Natural killer cell treated with Interleukin-12 subunit alpha and Interleukin-12 subunit beta and Interleukin-15 and Interleukin-18, amount 100 ng/mL, for 72 hours (primary cell): ENCODE results near the gene TTC16. TPM values are rescaled to one million over a fixed set of nuclear protein-coding genes. Genes with fewer than 3 reads are reported as not detected.
A peak's percentile ranks its signal among the peaks of the same experiment; 100 is the strongest.

ENCODE experiments used
- ATAC-seq, 2 donors: fragments of 150-1000 bp; cut with Tn5 transposase in 1 of 2; sonication (Bioruptor Pico), chemical (Tn5 transposase) in 1 of 2; 2 replicates each; pipeline ENCODE4 v1.10.0; 2021
- DNase-seq: peaks from one replicate; pipeline ENCODE4 v3.0.0; 2022; ENCODE audit warnings: low spot score
- H3K27ac Mint-ChIP-seq, 2 donors: 1 replicate in 1 of 2; 2 replicates in 1 of 2; pipeline ENCODE4 v1.8.0; 2022; ENCODE audit warnings: mixed read lengths in 2 of 2, mild to moderate bottlenecking in 1 of 2, moderate library complexity in 1 of 2
- H3K27me3 Mint-ChIP-seq, 2 donors: 1 replicate in 1 of 2; 2 replicates in 1 of 2; pipeline ENCODE4 v1.8.0; 2022; ENCODE audit warnings: mixed read lengths in 2 of 2
- H3K36me3 Mint-ChIP-seq: one replicate; pipeline ENCODE4 v1.8.0; 2022; ENCODE audit warnings: mixed read lengths
- H3K4me1 Mint-ChIP-seq, 2 donors: 1 replicate in 1 of 2; 2 replicates in 1 of 2; pipeline ENCODE4 v1.8.0; 2022; ENCODE audit warnings: low read depth in 2 of 2, mixed read lengths in 2 of 2, mild to moderate bottlenecking in 1 of 2
- H3K4me3 Mint-ChIP-seq: one replicate; pipeline ENCODE4 v1.8.0; 2022; ENCODE audit warnings: mixed read lengths
- H3K9me3 Mint-ChIP-seq: 2 replicates; pipeline ENCODE4 v1.8.0; 2022; ENCODE audit warnings: mixed read lengths
- total RNA-seq, 2 donors: library from RNA; stranded (reverse); gene quantifications; one replicate each; pipeline ENCODE4 v1.2.3, GENCODE V29; 2022

TTC16 gene
- total RNA-seq = 1 to 10 TPM; 3.8 to 8.1 TPM

- no peaks in the 10 kb centered on the region for H3K36me3 Mint-ChIP-seq
These were observed at the start of gene TTC16, which contains the start of gene PTRH1 for GRCh38 chr9:127715470-127716337. TSS of gene TTC16 (plus strand) at chr9:127716079. CDS start at chr9:127716146, 67 bp downstream. TSS of gene PTRH1 (minus strand) at chr9:127715663. CDS start at chr9:127715639, 24 bp downstream.

GRCh38 chr9:127667127-127667844 lies 48.6 kb upstream of the TTC16 start:
- Mint-ChIP-seq H3K27me3 (no peaks in the 10 kb centered on the region), H3K4me1 (no peaks in the 10 kb centered on the region), H3K4me3 (no peak overlapping the region), H3K36me3 (no peaks in the 10 kb centered on the region), H3K9me3 (no peaks in the 10 kb centered on the region), H3K27ac (no peak overlapping the region)
- ATAC-seq = no peak
- no peak for DNase-seq

More at GRCh38 chr9:127715470-127716337, at the start of gene TTC16, which contains the start of gene PTRH1:
- Mint-ChIP-seq H3K27ac (peak within 1 kb of the TSS; percentile 78 to 92), H3K4me3 (peak within 1 kb of the TSS; percentile 94), H3K9me3 (no peaks in the 10 kb centered on the region), H3K4me1 (peaks cover 29 to 33% of the 10 kb centered on the region in 2 donors), H3K27me3 (no peaks in the 10 kb centered on the region)
- DNase-seq = peak; percentile 97
- peak; percentile 95 to 98 for ATAC-seq

GRCh38 chr9:127667906-127668305 lies 48.0 kb upstream of the TTC16 start:
- H3K27ac Mint-ChIP-seq = no peak overlapping the region
- peak in 1 of 2 donors; percentile 24 for ATAC-seq
- no peaks in the 10 kb centered on the region for H3K4me1 Mint-ChIP-seq
- H3K27me3 Mint-ChIP-seq = no peaks in the 10 kb centered on the region
- no peaks in the 10 kb centered on the region for H3K9me3 Mint-ChIP-seq
- no peak for DNase-seq
- no peaks in the 10 kb centered on the region for H3K36me3 Mint-ChIP-seq
- H3K4me3 Mint-ChIP-seq = no peak overlapping the region

- peak; percentile 55 for DNase-seq
- Mint-ChIP-seq H3K27ac (no peak overlapping the region), H3K36me3 (no peaks in the 10 kb centered on the region), H3K4me1 (no peaks in the 10 kb centered on the region), H3K27me3 (no peaks in the 10 kb centered on the region), H3K4me3 (no peak overlapping the region), H3K9me3 (no peaks in the 10 kb centered on the region)
- no peak for ATAC-seq
These were observed 42.6 kb upstream of the TTC16 start for GRCh38 chr9:127673234-127673633.

GRCh38 chr9:127676638-127677037 lies 39.2 kb upstream of the TTC16 start:
- H3K36me3 Mint-ChIP-seq = no peaks in the 10 kb centered on the region
- no peak overlapping the region for H3K4me3 Mint-ChIP-seq
- H3K9me3 Mint-ChIP-seq = no peaks in the 10 kb centered on the region
- H3K27me3 Mint-ChIP-seq = no peaks in the 10 kb centered on the region
- H3K4me1 Mint-ChIP-seq = no peaks in the 10 kb centered on the region
- no peak overlapping the region for H3K27ac Mint-ChIP-seq
- DNase-seq (no peak), ATAC-seq (peak in 1 of 2 donors; percentile 29)

GRCh38 chr9:127679506-127679905 lies 36.4 kb upstream of the TTC16 start:
- ATAC-seq (no peak), DNase-seq (no peak)
- no peak overlapping the region for H3K27ac Mint-ChIP-seq
- H3K36me3 Mint-ChIP-seq = no peaks in the 10 kb centered on the region
- H3K9me3 Mint-ChIP-seq = no peaks in the 10 kb centered on the region
- H3K4me3 Mint-ChIP-seq = no peak overlapping the region
- no peaks in the 10 kb centered on the region for H3K4me1 Mint-ChIP-seq
- no peaks in the 10 kb centered on the region for H3K27me3 Mint-ChIP-seq

- H3K27me3 Mint-ChIP-seq = no peaks in the 10 kb centered on the region
- no peaks in the 10 kb centered on the region for H3K9me3 Mint-ChIP-seq
- H3K4me1 Mint-ChIP-seq = no peaks in the 10 kb centered on the region
- no peaks in the 10 kb centered on the region for H3K36me3 Mint-ChIP-seq
- DNase-seq (peak; percentile 35), ATAC-seq (no peak)
- H3K4me3 Mint-ChIP-seq = no peak overlapping the region
- no peak overlapping the region for H3K27ac Mint-ChIP-seq
These were observed 35.7 kb upstream of the TTC16 start for GRCh38 chr9:127680226-127680625.

- H3K4me3 Mint-ChIP-seq = no peak overlapping the region
- H3K36me3 Mint-ChIP-seq = no peaks in the 10 kb centered on the region
- no peaks in the 10 kb centered on the region for H3K4me1 Mint-ChIP-seq
- ATAC-seq (no peak), DNase-seq (peak; percentile 23)
- no peaks in the 10 kb centered on the region for H3K9me3 Mint-ChIP-seq
- H3K27ac Mint-ChIP-seq = no peak overlapping the region
- no peaks in the 10 kb centered on the region for H3K27me3 Mint-ChIP-seq
These were observed 35.0 kb upstream of the TTC16 start for GRCh38 chr9:127680846-127681245.

- H3K4me1 Mint-ChIP-seq = no peaks in the 10 kb centered on the region
These were observed 33.3 kb upstream of the TTC16 start for GRCh38 chr9:127682351-127683136.

GRCh38 chr9:127683723-127684122 lies 32.2 kb upstream of the TTC16 start:
- ATAC-seq (no peak), DNase-seq (peak; percentile 47)
- no peaks in the 10 kb centered on the region for H3K4me1 Mint-ChIP-seq
- no peaks in the 10 kb centered on the region for H3K27me3 Mint-ChIP-seq
- no peak overlapping the region for H3K27ac Mint-ChIP-seq
- H3K36me3 Mint-ChIP-seq = no peaks in the 10 kb centered on the region
- no peak overlapping the region for H3K4me3 Mint-ChIP-seq
- H3K9me3 Mint-ChIP-seq = no peaks in the 10 kb centered on the region

More at GRCh38 chr9:127682351-127683136, 33.3 kb upstream of the TTC16 start:
- H3K36me3 Mint-ChIP-seq = no peaks in the 10 kb centered on the region
- DNase-seq (no peak), ATAC-seq (no peak)
- H3K27me3 Mint-ChIP-seq = no peaks in the 10 kb centered on the region
- no peaks in the 10 kb centered on the region for H3K9me3 Mint-ChIP-seq
- H3K4me3 Mint-ChIP-seq = no peak overlapping the region
- no peak overlapping the region for H3K27ac Mint-ChIP-seq

GRCh38 chr9:127684576-127684975 lies 31.3 kb upstream of the TTC16 start:
- no peak overlapping the region for H3K4me3 Mint-ChIP-seq
- no peaks in the 10 kb centered on the region for H3K36me3 Mint-ChIP-seq
- H3K9me3 Mint-ChIP-seq = no peaks in the 10 kb centered on the region
- DNase-seq (no peak), ATAC-seq (no peak)
- H3K27ac Mint-ChIP-seq = no peak overlapping the region
- H3K27me3 Mint-ChIP-seq = no peaks in the 10 kb centered on the region
- no peaks in the 10 kb centered on the region for H3K4me1 Mint-ChIP-seq

GRCh38 chr9:127686461-127687393 lies 29.2 kb upstream of the TTC16 start:
- Mint-ChIP-seq H3K27me3 (no peaks in the 10 kb centered on the region), H3K9me3 (no peaks in the 10 kb centered on the region), H3K4me1 (no peaks in the 10 kb centered on the region), H3K36me3 (no peaks in the 10 kb centered on the region), H3K27ac (no peak overlapping the region), H3K4me3 (no peak overlapping the region)
- ATAC-seq = no peak
- DNase-seq = peak; percentile 44
